IMR-90 (cell line): ENCODE data around the gene AP1M2. TPM values are rescaled to one million over a fixed set of nuclear protein-coding genes. Genes with fewer than 3 reads are reported as not detected.

Experiments used
- ATAC-seq: fragments of 200-7000 bp; cut with Tn5 transposase; 2 replicates; pipeline ENCODE4 v1.9.1; 2020; ENCODE audit warnings: low read depth, mild to moderate bottlenecking, moderate library complexity
- BruUV-seq: library from RNA; stranded (reverse); fragments of 400-500 nt; replicated peaks from 2 replicates; lab custom pipeline; 2021; lab: Mats Ljungman, UMichigan
- CTCF ChIA-PET: fragments of 300-600 bp; formaldehyde crosslinking; extraction: SDS; loops from one replicate; lab custom pipeline; 2021; ENCODE audit warnings: antibody characterized with exemption; lab: Yijun Ruan, JAX
- POLR2A ChIA-PET: fragments of 300-600 bp; sonication (Branson Sonifier 250); formaldehyde crosslinking; loops from one replicate; lab custom pipeline; 2022; ENCODE audit warnings: antibody characterized with exemption; ENCODE audit not compliant: unreplicated experiment; lab: Charles Lee
- DNase-seq: peaks from one replicate; pipeline ENCODE4 v3.0.0; 2013
- H2AFZ ChIP-seq: replicated peaks from 2 replicates; pipeline ENCODE3; 2013; ENCODE audit warnings: low read length, mild to moderate bottlenecking; ENCODE audit not compliant: poor library complexity
- H2AK5ac ChIP-seq: 2 replicates; pipeline ENCODE4 v1.6.1; 2013; ENCODE audit warnings: low read depth, low read length, inconsistent platforms
- H2AK9ac ChIP-seq: replicated peaks from 2 replicates; pipeline ENCODE3; 2013; ENCODE audit warnings: mild to moderate bottlenecking, low read depth, low read length, moderate library complexity; ENCODE audit not compliant: poor library complexity
- H2BK120ac ChIP-seq: 2 replicates; pipeline ENCODE4 v1.6.1; 2013; ENCODE audit warnings: low read depth, low read length, inconsistent platforms
- H2BK15ac ChIP-seq: 3 replicates; pipeline ENCODE4 v1.6.1; 2013; ENCODE audit warnings: low read depth, low read length, inconsistent platforms
- H2BK20ac ChIP-seq: 2 replicates; pipeline ENCODE4 v1.6.1; 2013; ENCODE audit warnings: low read depth, mild to moderate bottlenecking, inconsistent platforms, low read length, moderate library complexity
- H2BK5ac ChIP-seq: 2 replicates; pipeline ENCODE4 v1.6.1; 2013; ENCODE audit warnings: mild to moderate bottlenecking, low read depth, low read length, inconsistent platforms; ENCODE audit not compliant: poor library complexity, severe bottlenecking
- H3K14ac ChIP-seq: replicated peaks from 2 replicates; pipeline ENCODE4 v1.6.1; 2013; ENCODE audit warnings: low read depth, low read length, inconsistent platforms
- H3K18ac ChIP-seq: 2 replicates; pipeline ENCODE4 v1.6.1; 2013; ENCODE audit warnings: low read depth, low read length, control low read depth
- H3K23ac ChIP-seq: 2 replicates; pipeline ENCODE4 v1.6.1; 2013; ENCODE audit warnings: low read depth, low read length, inconsistent platforms
- H3K27ac ChIP-seq: 2 replicates; pipeline ENCODE4 v1.5.1; 2013; ENCODE audit warnings: mild to moderate bottlenecking, control low read depth, low read length; ENCODE audit not compliant: insufficient read depth
- H3K27me3 ChIP-seq: 2 replicates; pipeline ENCODE4 v1.6.1; 2013; ENCODE audit warnings: low read length; ENCODE audit not compliant: control insufficient read depth, insufficient read depth
- H3K36me3 ChIP-seq: 2 replicates; pipeline ENCODE4 v1.6.1; 2013; ENCODE audit warnings: low read length, mixed read lengths; ENCODE audit not compliant: control insufficient read depth, insufficient read depth
- H3K4ac ChIP-seq: 2 replicates; pipeline ENCODE4 v1.6.1; 2013; ENCODE audit warnings: low read depth, low read length, inconsistent platforms
- H3K4me1 ChIP-seq: 2 replicates; pipeline ENCODE4 v1.6.1; 2013; ENCODE audit warnings: low read length, mixed read lengths; ENCODE audit not compliant: control insufficient read depth, insufficient read depth
- H3K4me2 ChIP-seq: 2 replicates; pipeline ENCODE4 v1.6.1; 2013; ENCODE audit warnings: low read depth, mild to moderate bottlenecking, control low read depth, low read length, moderate library complexity
- H3K4me3 ChIP-seq: 2 replicates; pipeline ENCODE4 v1.5.1; 2013; ENCODE audit warnings: low read depth, mild to moderate bottlenecking, control low read depth, low read length, moderate library complexity; ENCODE audit not compliant: insufficient read depth
- H3K56ac ChIP-seq: 2 replicates; pipeline ENCODE4 v1.6.1; 2013; ENCODE audit warnings: low read length, inconsistent platforms; ENCODE audit not compliant: insufficient read depth; ENCODE audit errors: extremely low read depth
- H3K79me1 ChIP-seq, 2 experiments: 2 replicates each; pipeline ENCODE4 v1.6.1; 2013; ENCODE audit warnings: low read length in 2 of 2, inconsistent platforms in 1 of 2, low read depth in 1 of 2
- H3K9ac ChIP-seq: 2 replicates; pipeline ENCODE4 v1.6.1; 2013; ENCODE audit warnings: low read depth, low read length, control low read depth
- H3K9me1 ChIP-seq: 2 replicates; pipeline ENCODE4 v1.6.1; 2013; ENCODE audit warnings: low read length, inconsistent platforms; ENCODE audit not compliant: insufficient read depth
- H3K9me3 ChIP-seq: 2 replicates; pipeline ENCODE4 v1.6.1; 2013; ENCODE audit warnings: low read length; ENCODE audit not compliant: control insufficient read depth, insufficient read depth
- H4K20me1 ChIP-seq: 2 replicates; pipeline ENCODE4 v1.6.1; 2013; ENCODE audit warnings: low read length, inconsistent platforms; ENCODE audit not compliant: insufficient read depth
- H4K5ac ChIP-seq: 2 replicates; pipeline ENCODE4 v1.6.1; 2013; ENCODE audit warnings: mild to moderate bottlenecking, low read depth, low read length, control low read depth
- H4K8ac ChIP-seq, 2 experiments: 2 replicates each; pipeline ENCODE4 v1.6.1; 2013; ENCODE audit warnings: low read depth in 2 of 2, low read length in 2 of 2, control low read depth in 1 of 2, inconsistent platforms in 1 of 2
- H4K91ac ChIP-seq: 2 replicates; pipeline ENCODE4 v1.6.1; 2013; ENCODE audit warnings: low read depth, low read length, inconsistent platforms; ENCODE audit not compliant: insufficient read depth
- BHLHE40 ChIP-seq: fragments of 150-350 bp; IDR thresholded peaks from 2 replicates; pipeline ENCODE4 v1.6.1; 2016; ENCODE audit warnings: mild to moderate bottlenecking, low read depth, low read length
- CEBPB ChIP-seq: IDR thresholded peaks from 2 replicates; pipeline ENCODE4 v1.6.1; 2012; ENCODE audit warnings: low read depth, low read length, improper control_type of control experiment
- CHD1 ChIP-seq: IDR thresholded peaks from 2 replicates; pipeline ENCODE4 v1.6.1; 2012; ENCODE audit warnings: low read depth, low read length, improper control_type of control experiment
- CTCF ChIP-seq: conservative IDR thresholded peaks from 2 replicates; pipeline ENCODE4 v1.5.1; 2012; ENCODE audit warnings: mild to moderate bottlenecking, low read depth, low read length, improper control_type of control experiment
- ELK1 ChIP-seq: fragments of 150-350 bp; IDR thresholded peaks from 2 replicates; pipeline ENCODE4 v1.6.1; 2016; ENCODE audit warnings: low read depth, mild to moderate bottlenecking, low read length, moderate library complexity, borderline replicate concordance
- FOS ChIP-seq: fragments of 150-350 bp; IDR thresholded peaks from 2 replicates; pipeline ENCODE4 v1.6.1; 2016; ENCODE audit warnings: low read depth, low read length
- MAFK ChIP-seq: IDR thresholded peaks from 2 replicates; pipeline ENCODE4 v1.6.1; 2012; ENCODE audit warnings: low read depth, low read length, improper control_type of control experiment
- MAZ ChIP-seq: IDR thresholded peaks from 2 replicates; pipeline ENCODE4 v1.6.1; 2012; ENCODE audit warnings: low read depth, mild to moderate bottlenecking, low read length, improper control_type of control experiment, moderate library complexity, borderline replicate concordance
- MXI1 ChIP-seq: IDR thresholded peaks from 2 replicates; pipeline ENCODE4 v1.6.1; 2012; ENCODE audit warnings: low read depth, mild to moderate bottlenecking, low read length, moderate library complexity, borderline replicate concordance
- NFE2L2 ChIP-seq: fragments of 150-350 bp; IDR thresholded peaks from 2 replicates; pipeline ENCODE4 v1.6.1; 2016; ENCODE audit warnings: low read depth, mild to moderate bottlenecking, low read length
- POLR2A ChIP-seq: IDR thresholded peaks from 2 replicates; pipeline ENCODE4 v1.6.1; 2012; ENCODE audit warnings: mild to moderate bottlenecking, low read depth, low read length
- RAD21 ChIP-seq: IDR thresholded peaks from 2 replicates; pipeline ENCODE4 v1.6.1; 2012; ENCODE audit warnings: low read length, improper control_type of control experiment
- RCOR1 ChIP-seq: IDR thresholded peaks from 2 replicates; pipeline ENCODE4 v1.6.1; 2012; ENCODE audit warnings: mild to moderate bottlenecking, low read length, improper control_type of control experiment; ENCODE audit not compliant: insufficient replicate concordance
- RFX5 ChIP-seq: IDR thresholded peaks from 2 replicates; pipeline ENCODE4 v1.8.0; 2012; ENCODE audit warnings: low read depth, mild to moderate bottlenecking, low read length, moderate library complexity
- SMC3 ChIP-seq: fragments of 150-350 bp; IDR thresholded peaks from 2 replicates; pipeline ENCODE4 v1.6.1; 2016; ENCODE audit warnings: low read depth, mild to moderate bottlenecking, antibody characterized with exemption, low read length, moderate library complexity
- USF2 ChIP-seq: fragments of 150-350 bp; IDR thresholded peaks from 2 replicates; pipeline ENCODE4 v1.6.1; 2017; ENCODE audit warnings: mild to moderate bottlenecking, antibody characterized with exemption, low read length, low read depth
- WGBS, 2 experiments: methylation state at CpG; one replicate each; pipeline versions ENCODE4 v1.1.5 to v1.1.7; 2013; ENCODE audit warnings: missing lambda C conversion rate in 2 of 2; ENCODE audit not compliant: insufficient read length in 1 of 2; ENCODE audit errors: extremely low coverage in 2 of 2; 5-methylcytosine and 5-hydroxymethylcytosine counted together
- dilution Hi-C: fragments of 300-500 bp; cut with HindIII; formaldehyde crosslinking; loops from one replicate; pipeline ENCODE4 v1.14.3; 2018; ENCODE audit warnings: low sequenced_read_pairs; ENCODE audit not compliant: unreplicated experiment
- in situ Hi-C: fragments of 300-500 bp; cut with MboI; formaldehyde crosslinking; loops from 3 replicates; pipeline ENCODE4 v1.14.3; 2019; ENCODE audit warnings: low sequenced_read_pairs, inconsistent platforms, mixed read lengths
- intact Hi-C: fragments of 100-400 bp; cut with micrococcal nuclease; formaldehyde crosslinking; loops from 2 replicates; pipeline ENCODE4 v1.10.0; 2022
- polyA plus RNA-seq, 3 experiments: library from polyadenylated mRNA; depleted of rRNA; stranded (reverse); fragments of >200 nt; gene quantifications; 2 replicates each; pipeline ENCODE4 v1.2.3, GENCODE V29; 2012; ENCODE audit warnings: low replicate concordance in 1 of 3
- total RNA-seq: library from RNA; depleted of rRNA; stranded (reverse); fragments of >200 nt; gene quantifications from 2 replicates; pipeline ENCODE4 v1.2.3, GENCODE V29; 2012

AP1M2 gene
- total and polyA plus RNA-seq, 2 of the 4 experiments (the other 2 are of a cell fraction) = 0.17 TPM; not detected in 1

GRCh38 chr19:10624585-10624984, 37.5 kb upstream of the AP1M2 start:
- ChIA-PET POLR2A (no interaction called here), CTCF (no interaction called here)

More at GRCh38 chr19:10624585-10624984, 37.5 kb upstream of the AP1M2 start:
- peak overlapping the region; percentile 94 for H2AK9ac ChIP-seq
- dilution Hi-C loops = no loop called here
- no peak overlapping the region for H2BK15ac ChIP-seq
- H4K91ac ChIP-seq = no peak overlapping the region
- WGBS, 2 experiments = no CpG with 5 or more reads among the region's 6 CpGs
- H3K79me1 ChIP-seq = peaks cover 34 to 69% of the 10 kb centered on the region in 2 experiments
- peak overlapping the region; percentile 87; the same call in 1 of the 2 replicates for H2BK120ac ChIP-seq
- peak overlapping the region; percentile 93; the same call in 1 of the 2 replicates for H3K4me2 ChIP-seq
- no peak overlapping the region for H3K56ac ChIP-seq
- no peak overlapping the region for H3K27ac ChIP-seq
- ATAC-seq (no peak), DNase-seq (no peak)
- peak overlapping the region; percentile 90 to 96; a peak in 2 of 4 replicates for H4K8ac ChIP-seq
- H2BK5ac ChIP-seq = no peak overlapping the region
- in situ Hi-C loops = no loop called here
- H3K4ac ChIP-seq = peak overlapping the region; percentile 97
- BruUV-seq = no TSS peak
- peak overlapping the region; percentile 10; the same call in 1 of the 2 replicates for H4K5ac ChIP-seq
- H3K18ac ChIP-seq = no peak overlapping the region
- H2AFZ ChIP-seq = no peak overlapping the region
- peak overlapping the region; percentile 86; the same call in 1 of the 2 replicates for H3K14ac ChIP-seq
- H3K36me3 ChIP-seq = peaks cover 15% of the 10 kb centered on the region
- peaks cover 11% of the 10 kb centered on the region for H3K4me1 ChIP-seq
- intact Hi-C loops = no loop called here
- no peak overlapping the region for H3K9ac ChIP-seq
- peak overlapping the region; percentile 93 for H2AK5ac ChIP-seq
- 0 out of 2 replicates have a peak overlapping the region, but pooled peaks have one; percentile 41 for H2BK20ac ChIP-seq
- H3K27me3 ChIP-seq = no peaks in the 10 kb centered on the region
- no peak overlapping the region for H3K4me3 ChIP-seq
- H3K9me3 ChIP-seq = no peaks in the 10 kb centered on the region
- peak overlapping the region; percentile 90; the same call in 1 of the 2 replicates for H3K23ac ChIP-seq
- peaks cover 19% of the 10 kb centered on the region for H3K9me1 ChIP-seq
- TF ChIP-seq CEBPB = no peak
- no peak for TF ChIP-seq BHLHE40
- TF ChIP-seq RAD21 = no peak
- no peak for TF ChIP-seq MAFK
- TF ChIP-seq CTCF = no peak
- no peak for TF ChIP-seq MXI1
- TF ChIP-seq USF2 = no peak
- TF ChIP-seq MAZ = no peak
- no peak for TF ChIP-seq RFX5
- no peak for TF ChIP-seq NFE2L2
- no peak for TF ChIP-seq CHD1
- TF ChIP-seq FOS = no peak
- TF ChIP-seq ELK1 = no peak
- no peak for TF ChIP-seq RCOR1
- TF ChIP-seq SMC3 = no peak
- no peak for TF ChIP-seq POLR2A
- H4K20me1 ChIP-seq = no peaks in the 10 kb centered on the region; the same call in none of the 2 replicates
